NCI-H2081 (cell line): ENCODE measurements around the gene IRGM.
"Not testable (repeated sequence)": the region's sequence is repeated elsewhere in the genome, so short reads cannot be mapped to it uniquely, and the experiment has no call there.

Source experiments
- DNase-seq, 2 experiments: peaks; one replicate each; lab custom pipeline; 2025; lab: John Stamatoyannopoulos, UW

Gene IRGM, protein sequence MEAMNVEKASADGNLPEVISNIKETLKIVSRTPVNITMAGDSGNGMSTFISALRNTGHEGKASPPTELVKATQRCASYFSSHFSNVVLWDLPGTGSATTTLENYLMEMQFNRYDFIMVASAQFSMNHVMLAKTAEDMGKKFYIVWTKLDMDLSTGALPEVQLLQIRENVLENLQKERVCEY

GRCh38 chr5:150846308-150846653, at the start of gene IRGM:
TSS of gene IRGM (plus strand) at chr5:150846521. CDS start at chr5:150848124, 1,603 bp downstream.
- DNase-seq: not testable (repeated sequence)

DNA sequence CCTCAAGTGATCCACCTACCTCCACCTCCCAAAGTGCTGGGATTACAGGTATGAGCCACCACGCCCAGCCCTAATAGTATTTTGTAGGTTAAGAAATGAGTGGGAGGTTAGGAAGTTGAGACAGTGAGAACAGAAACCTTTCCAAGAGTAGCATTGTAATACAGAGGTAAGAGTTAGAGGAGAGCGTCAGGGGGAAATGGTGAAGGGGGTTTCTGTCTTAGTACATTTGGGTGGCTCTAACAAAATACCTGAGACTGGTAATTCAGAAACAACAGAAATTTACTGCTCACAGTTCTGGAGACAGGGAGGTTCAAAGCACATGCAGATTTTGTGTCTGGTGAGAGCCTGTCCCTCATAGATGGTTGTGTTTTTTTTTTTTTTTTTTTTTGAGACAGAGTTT, 48.9 kb upstream of the IRGM start:
- DNase-seq: no peak

DNA sequence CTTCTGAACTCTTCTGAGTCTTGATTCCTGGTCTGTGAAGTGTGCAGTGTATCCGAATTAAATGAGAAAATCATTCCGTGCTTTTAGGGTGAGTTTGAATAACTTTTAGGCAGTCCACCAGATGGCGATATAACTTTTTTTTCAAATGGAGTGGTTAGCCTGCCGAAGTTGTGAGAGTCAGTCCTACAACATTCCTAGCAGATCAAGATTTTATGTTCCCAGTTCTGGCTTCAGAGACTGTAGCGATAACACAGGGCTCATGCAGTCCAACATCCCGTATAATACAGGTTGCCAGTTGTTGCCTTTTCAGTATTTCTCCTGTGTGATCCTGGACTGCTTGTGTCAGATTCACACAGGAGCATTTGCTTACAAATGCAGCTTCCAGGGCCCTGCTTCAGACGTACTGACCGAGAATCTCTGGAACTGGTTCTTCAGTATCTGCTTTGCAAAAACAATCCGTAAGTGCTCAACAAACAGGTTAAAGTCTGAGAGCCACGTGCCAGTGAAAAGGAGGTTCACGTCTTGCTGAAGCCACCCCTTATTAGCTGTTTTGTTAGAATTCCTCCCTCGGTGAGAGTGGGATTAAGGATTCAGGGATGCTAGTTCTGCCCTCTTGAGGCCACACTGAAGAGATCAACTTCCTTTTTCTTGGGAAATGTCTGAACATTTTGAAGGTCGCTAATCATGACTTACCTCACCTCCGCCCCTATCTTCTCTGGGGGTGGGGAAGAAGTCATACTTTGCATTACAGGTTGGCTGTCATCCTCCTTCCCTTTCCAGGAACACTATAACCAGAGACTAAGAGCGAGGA, 45.0 kb upstream of the IRGM start:
- peak; percentile 2 to 29 for DNase-seq

GRCh38 chr5:150804388-150804787, 41.9 kb upstream of the IRGM start:
- no peak for DNase-seq

DNA sequence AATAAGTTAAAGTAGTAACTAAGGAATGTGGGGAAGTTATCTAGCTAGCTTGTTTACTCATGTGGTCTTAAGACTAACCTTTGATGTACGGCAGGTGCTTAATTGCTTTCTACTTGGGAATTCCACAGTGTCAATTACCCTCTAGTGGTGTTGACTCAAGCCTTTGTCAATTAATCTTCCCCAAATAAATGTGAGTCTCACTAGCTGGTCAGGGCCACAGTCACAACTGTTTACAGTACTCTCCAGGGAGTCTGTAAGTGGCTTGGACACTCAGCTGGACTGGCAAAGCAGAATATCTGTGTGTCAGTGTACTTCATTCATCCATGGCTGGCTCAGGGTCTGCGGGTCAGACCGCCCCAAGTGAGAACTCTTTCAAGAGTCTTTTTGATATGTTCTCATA, 37.0 kb upstream of the IRGM start:
- DNase-seq: no peak

DNA sequence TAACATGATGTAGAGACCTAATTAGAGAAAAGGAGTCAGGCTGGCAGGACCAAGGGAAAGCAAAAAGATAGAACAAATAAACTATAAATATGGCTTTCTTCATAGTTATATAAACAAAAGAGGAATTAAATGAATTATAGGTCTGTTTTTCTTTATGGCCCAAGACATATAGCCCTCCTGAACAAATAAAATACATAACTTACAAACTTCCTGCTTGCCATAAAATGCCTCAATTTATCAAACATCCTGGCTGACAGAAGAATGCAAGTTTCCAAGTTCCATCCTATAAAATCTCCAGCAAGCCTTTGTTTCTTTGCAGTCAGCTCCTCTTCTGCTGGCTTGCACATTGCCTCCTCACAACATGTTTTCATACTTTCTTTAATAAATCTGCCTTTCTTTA, 31.3 kb upstream of the IRGM start:
- DNase-seq: no peak

DNA sequence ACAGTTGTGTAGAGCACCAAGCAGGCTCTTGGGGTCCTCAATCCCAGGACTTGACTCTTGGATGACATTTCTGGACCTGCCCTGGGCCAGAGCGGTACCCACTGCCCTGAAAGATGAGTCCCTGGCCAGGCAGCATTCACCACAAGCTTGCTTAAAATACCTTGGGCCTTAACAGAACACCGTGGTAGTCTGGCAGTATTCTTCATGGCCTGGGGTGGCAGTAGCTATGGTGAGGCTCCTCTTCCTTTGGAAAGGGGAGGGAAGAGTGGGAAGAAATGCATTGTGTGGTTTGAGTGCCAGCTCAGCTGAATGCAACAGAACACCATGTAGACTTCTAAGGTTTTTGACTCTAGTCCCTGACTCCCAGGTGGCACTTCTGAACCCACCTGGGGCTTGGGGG, 29.4 kb upstream of the IRGM start:
- DNase-seq: no peak

GRCh38 chr5:150829744-150830143, 16.6 kb upstream of the IRGM start:
- no peak for DNase-seq

DNA sequence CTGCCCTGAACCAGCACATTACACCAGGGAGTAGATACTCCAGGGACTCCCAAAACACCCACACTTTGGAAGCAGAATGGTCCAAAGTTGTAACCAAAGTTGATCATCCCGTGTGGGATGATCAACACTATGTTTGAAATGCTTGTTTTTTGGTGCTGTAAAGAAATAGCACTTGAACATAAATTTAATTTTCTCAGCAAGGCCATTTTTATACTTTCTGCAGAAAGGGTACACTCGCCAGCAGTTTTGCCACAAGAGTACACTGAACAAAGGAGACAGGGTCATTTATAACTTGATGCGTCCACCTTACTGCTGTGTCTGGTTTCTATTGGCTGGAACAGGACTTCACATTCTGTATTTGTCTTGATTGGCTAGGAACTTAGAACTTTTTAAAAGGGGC, 14.5 kb upstream of the IRGM start:
- DNase-seq: not testable (repeated sequence)

- no peak for DNase-seq
Measured at GRCh38 chr5:150836064-150836463, 10.3 kb upstream of the IRGM start.

GRCh38 chr5:150836703-150837102, 9.6 kb upstream of the IRGM start:
- DNase-seq: no peak

DNA sequence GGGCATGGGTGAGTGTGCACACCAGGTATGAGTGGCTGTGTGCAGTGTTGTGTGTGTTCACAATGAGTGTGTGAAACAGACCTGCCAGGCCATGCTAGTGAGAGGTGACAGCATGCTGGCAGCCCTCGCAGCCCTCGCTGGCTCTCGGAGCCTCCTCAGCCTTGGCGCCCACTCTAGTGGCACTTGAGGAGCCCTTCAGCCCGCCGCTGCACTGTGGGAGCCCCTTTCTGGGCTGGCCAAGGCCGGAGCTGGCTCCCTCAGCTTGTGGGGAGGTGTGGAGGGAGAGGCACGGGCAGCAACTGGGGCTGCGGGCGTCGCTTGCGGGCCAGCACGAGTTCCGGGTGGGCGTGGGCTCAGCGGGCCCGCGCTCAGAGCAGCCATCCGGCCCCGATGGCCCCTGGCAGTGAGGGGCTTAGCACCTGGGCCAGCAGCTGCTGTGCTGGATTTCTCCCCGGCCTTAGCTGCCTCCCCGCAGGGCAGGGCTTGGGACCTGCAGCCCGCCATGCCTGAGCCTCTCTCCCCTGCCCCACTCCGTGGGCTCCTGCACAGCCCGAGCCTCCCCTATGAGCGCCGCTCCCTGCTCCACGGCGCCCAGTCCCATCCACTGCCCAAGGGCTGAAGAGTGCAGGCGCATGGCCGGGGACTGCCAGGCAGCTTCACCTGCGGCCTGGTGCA, 999 bp upstream of the IRGM start:
- not testable (repeated sequence) for DNase-seq

GRCh38 chr5:150846654-150847333, 473 bp downstream of the IRGM start:
- peak; percentile 50 to 69 for DNase-seq

GRCh38 chr5:150847334-150847695, 994 bp downstream of the IRGM start:
- DNase-seq: no peak

- DNase-seq: no peak
Measured at GRCh38 chr5:150848271-150848670, 1.9 kb downstream of the IRGM start.

DNA sequence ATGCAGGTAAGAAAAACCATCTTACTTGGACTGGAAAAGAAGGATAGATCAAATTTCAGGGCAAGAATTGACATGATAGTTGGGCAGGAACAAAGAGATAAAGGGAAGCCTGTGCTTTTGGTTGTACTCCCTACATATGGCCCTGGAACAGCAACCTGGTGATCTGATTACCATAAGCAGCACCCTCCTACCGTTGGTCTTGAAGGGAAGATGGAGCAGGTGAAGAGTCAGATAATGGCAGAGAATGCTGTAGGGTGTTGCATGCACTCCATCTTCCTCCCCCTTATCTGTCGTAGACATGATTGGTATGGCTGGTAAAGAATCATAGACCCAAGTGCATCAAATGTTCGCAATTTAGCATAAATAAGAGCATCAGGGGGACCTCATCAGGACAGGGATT, 4.7 kb downstream of the IRGM start:
- DNase-seq: no peak

DNA sequence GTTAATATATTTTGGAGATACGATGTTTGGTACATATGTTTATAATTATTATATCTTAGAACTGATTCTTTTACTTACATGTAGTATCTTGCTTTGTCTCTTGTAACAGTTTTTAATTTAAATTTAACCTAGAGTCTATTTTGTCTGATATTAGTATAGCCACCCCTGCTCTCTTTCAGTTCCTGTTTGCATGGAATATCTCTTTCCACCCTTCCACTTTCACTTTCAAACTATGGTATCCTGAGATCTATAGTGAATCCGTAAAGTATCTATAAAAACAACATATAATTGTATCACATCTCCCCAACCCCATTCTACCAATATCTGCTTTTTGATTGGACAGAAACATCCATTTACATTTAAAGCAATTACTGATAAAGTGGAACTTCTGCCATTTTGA, 7.2 kb downstream of the IRGM start:
- no peak for DNase-seq

DNA sequence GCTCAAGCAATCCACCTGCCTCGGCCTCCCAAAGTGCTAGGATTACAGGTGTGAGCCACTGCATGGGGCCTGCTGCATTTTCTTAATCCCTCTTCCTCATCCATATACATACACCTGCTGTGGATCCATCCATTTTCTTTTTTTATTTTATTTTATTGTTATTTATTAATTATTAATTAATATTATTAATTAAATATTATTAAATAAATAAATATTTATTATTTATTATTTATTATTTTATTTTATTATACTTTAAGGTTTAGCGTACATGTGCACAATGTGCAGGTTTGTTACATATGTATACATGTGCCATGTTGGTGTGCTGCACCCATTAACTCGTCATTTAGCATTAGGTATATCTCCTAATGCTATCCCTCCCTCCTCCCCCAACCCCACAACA, 10.4 kb downstream of the IRGM start:
- not testable (repeated sequence) for DNase-seq

GRCh38 chr5:150860246-150860821, 14.0 kb downstream of the IRGM start:
- no peak for DNase-seq

GRCh38 chr5:150862070-150862469, 15.7 kb downstream of the IRGM start:
- DNase-seq: no peak

GRCh38 chr5:150879358-150879757, 33.0 kb downstream of the IRGM start:
- no peak for DNase-seq
